SK-N-SH treated with all-trans-retinoic acid at 6 μM for 48 hours (cell line): ENCODE measurements around the gene TXNDC16.

Experiments used
- ARNTL ChIP-seq: fragments of 450-650 bp; formaldehyde crosslinking; IDR thresholded peaks from 2 replicates; pipeline ENCODE4 v1.5.0; 2020; ENCODE audit warnings: low read depth, mild to moderate bottlenecking, moderate library complexity, borderline replicate concordance
- CSDC2 ChIP-seq: fragments of 250-450 bp; sonication (Bioruptor Pico); IDR thresholded peaks from 2 replicates; pipeline ENCODE4 v1.5.0; 2020; ENCODE audit warnings: mild to moderate bottlenecking, moderate library complexity
- GLIS3 ChIP-seq: fragments of 250-450 bp; sonication (Bioruptor Pico); IDR thresholded peaks from 2 replicates; pipeline ENCODE4 v1.5.0; 2020; ENCODE audit warnings: mild to moderate bottlenecking, moderate library complexity
- ISL1 ChIP-seq: fragments of 250-450 bp; sonication (Bioruptor Pico); IDR thresholded peaks from 2 replicates; pipeline ENCODE4 v2.1.2; 2022; ENCODE audit warnings: mild to moderate bottlenecking, moderate library complexity
- SNAI2 ChIP-seq: fragments of 250-450 bp; sonication (Bioruptor Pico); IDR thresholded peaks from 2 replicates; pipeline ENCODE4 v1.5.0; 2020; ENCODE audit warnings: mild to moderate bottlenecking, moderate library complexity
- TOX ChIP-seq: fragments of 250-450 bp; sonication (Bioruptor Pico); IDR thresholded peaks from 2 replicates; pipeline ENCODE4 v1.8.0; 2021; ENCODE audit warnings: mild to moderate bottlenecking, moderate library complexity, borderline replicate concordance
- ZFP3 ChIP-seq: fragments of 250-450 bp; sonication (Bioruptor Pico); IDR thresholded peaks from 2 replicates; pipeline ENCODE4 v1.5.0; 2020; ENCODE audit warnings: mild to moderate bottlenecking, moderate library complexity
- ZFP30 ChIP-seq: fragments of 450-650 bp; formaldehyde crosslinking; IDR thresholded peaks from 2 replicates; pipeline ENCODE4 v1.5.0; 2022; ENCODE audit warnings: mild to moderate bottlenecking, moderate library complexity
- ZNF565 ChIP-seq: fragments of 450-650 bp; formaldehyde crosslinking; conservative IDR thresholded peaks from 2 replicates; pipeline ENCODE4 v1.5.0; 2020; ENCODE audit warnings: low read depth, mild to moderate bottlenecking, moderate library complexity
- ZNF8 ChIP-seq: fragments of 450-650 bp; formaldehyde crosslinking; IDR thresholded peaks from 2 replicates; pipeline ENCODE4 v1.5.0; 2020; ENCODE audit warnings: mild to moderate bottlenecking, moderate library complexity
- TF ChIP-seq, protein P1 (sequence below): fragments of 250-450 bp; sonication (Bioruptor Pico); IDR thresholded peaks from 2 replicates; pipeline ENCODE4 v1.5.1; 2021; ENCODE audit warnings: mild to moderate bottlenecking, moderate library complexity
- TF ChIP-seq, protein P2 (sequence below): fragments of 250-450 bp; sonication (Bioruptor Pico); IDR thresholded peaks from 2 replicates; pipeline ENCODE4 v1.5.1; 2020; ENCODE audit warnings: low read depth, mild to moderate bottlenecking, moderate library complexity
- TF ChIP-seq, protein P3 (sequence below): fragments of 250-450 bp; sonication (Bioruptor Pico); IDR thresholded peaks from 2 replicates; pipeline ENCODE4 v1.8.0; 2020; ENCODE audit warnings: mild to moderate bottlenecking, moderate library complexity, borderline replicate concordance

DNA sequence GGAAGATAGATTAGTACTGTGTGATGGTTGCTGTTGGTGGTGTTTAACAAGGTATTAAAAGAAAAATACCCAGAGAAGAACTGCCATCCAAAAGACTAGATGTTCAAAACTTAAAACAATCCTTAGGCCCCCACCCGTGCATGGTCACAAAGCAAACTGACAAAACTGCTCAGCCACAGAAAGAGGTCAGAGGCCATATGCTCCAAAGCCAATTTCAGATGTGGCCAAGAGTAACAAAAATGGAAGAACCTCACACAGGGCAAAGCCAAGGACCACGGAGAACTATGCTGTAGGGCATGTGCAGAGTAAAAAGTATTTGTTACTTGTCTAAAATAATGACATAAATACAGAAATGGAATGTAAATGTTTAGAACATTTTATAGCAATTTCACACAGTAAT, 5.3 kb downstream of the TXNDC16 start:
- TF ChIP-seq ZFP3 (CRISPR knock-in tag), result no peak
- TF ChIP-seq, protein P1, sequence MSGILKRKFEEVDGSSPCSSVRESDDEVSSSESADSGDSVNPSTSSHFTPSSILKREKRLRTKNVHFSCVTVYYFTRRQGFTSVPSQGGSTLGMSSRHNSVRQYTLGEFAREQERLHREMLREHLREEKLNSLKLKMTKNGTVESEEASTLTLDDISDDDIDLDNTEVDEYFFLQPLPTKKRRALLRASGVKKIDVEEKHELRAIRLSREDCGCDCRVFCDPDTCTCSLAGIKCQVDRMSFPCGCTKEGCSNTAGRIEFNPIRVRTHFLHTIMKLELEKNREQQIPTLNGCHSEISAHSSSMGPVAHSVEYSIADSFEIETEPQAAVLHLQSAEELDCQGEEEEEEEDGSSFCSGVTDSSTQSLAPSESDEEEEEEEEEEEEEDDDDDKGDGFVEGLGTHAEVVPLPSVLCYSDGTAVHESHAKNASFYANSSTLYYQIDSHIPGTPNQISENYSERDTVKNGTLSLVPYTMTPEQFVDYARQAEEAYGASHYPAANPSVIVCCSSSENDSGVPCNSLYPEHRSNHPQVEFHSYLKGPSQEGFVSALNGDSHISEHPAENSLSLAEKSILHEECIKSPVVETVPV (CRISPR knock-in tag), result no peak
- TF ChIP-seq, protein P2, sequence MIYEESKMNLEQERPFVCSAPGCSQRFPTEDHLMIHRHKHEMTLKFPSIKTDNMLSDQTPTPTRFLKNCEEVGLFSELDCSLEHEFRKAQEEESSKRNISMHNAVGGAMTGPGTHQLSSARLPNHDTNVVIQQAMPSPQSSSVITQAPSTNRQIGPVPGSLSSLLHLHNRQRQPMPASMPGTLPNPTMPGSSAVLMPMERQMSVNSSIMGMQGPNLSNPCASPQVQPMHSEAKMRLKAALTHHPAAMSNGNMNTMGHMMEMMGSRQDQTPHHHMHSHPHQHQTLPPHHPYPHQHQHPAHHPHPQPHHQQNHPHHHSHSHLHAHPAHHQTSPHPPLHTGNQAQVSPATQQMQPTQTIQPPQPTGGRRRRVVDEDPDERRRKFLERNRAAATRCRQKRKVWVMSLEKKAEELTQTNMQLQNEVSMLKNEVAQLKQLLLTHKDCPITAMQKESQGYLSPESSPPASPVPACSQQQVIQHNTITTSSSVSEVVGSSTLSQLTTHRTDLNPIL (CRISPR knock-in tag), result no peak
- no peak for TF ChIP-seq ZNF565 (CRISPR knock-in tag)
- no peak for TF ChIP-seq ZNF8 (CRISPR knock-in tag)
- no peak for TF ChIP-seq CSDC2
- no peak for TF ChIP-seq ZFP30 (CRISPR knock-in tag)
- TF ChIP-seq, protein P3, sequence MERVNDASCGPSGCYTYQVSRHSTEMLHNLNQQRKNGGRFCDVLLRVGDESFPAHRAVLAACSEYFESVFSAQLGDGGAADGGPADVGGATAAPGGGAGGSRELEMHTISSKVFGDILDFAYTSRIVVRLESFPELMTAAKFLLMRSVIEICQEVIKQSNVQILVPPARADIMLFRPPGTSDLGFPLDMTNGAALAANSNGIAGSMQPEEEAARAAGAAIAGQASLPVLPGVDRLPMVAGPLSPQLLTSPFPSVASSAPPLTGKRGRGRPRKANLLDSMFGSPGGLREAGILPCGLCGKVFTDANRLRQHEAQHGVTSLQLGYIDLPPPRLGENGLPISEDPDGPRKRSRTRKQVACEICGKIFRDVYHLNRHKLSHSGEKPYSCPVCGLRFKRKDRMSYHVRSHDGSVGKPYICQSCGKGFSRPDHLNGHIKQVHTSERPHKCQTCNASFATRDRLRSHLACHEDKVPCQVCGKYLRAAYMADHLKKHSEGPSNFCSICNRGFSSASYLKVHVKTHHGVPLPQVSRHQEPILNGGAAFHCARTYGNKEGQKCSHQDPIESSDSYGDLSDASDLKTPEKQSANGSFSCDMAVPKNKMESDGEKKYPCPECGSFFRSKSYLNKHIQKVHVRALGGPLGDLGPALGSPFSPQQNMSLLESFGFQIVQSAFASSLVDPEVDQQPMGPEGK, result no peak
- no peak for TF ChIP-seq ISL1 (CRISPR knock-in tag)
- no peak for TF ChIP-seq GLIS3 (CRISPR knock-in tag)
- TF ChIP-seq ARNTL (CRISPR knock-in tag), result no peak
- TF ChIP-seq SNAI2 (CRISPR knock-in tag), result no peak
- TF ChIP-seq TOX (CRISPR knock-in tag), result no peak
